ENCODE results near the gene KCMF1. TPM values are rescaled to one million over a fixed set of nuclear protein-coding genes. Genes with fewer than 3 reads are reported as not detected.

KCMF1 gene
- polyA plus RNA-seq, 1 of the 3 experiments (the other 2 are of a cell fraction) = 37.0 TPM

GRCh38 chr2:85012855-85013254 is 41.9 kb downstream of the KCMF1 start:
- ChIA-PET POLR2A (no interaction called here), CTCF (interaction anchor here (1.2 to 2.7 kb wide), 3 partner anchors 9 to 87 kb away, joined by 4 to 12 read pairs (median 11); no protein-coding TSS in a partner anchor)
- Histone ChIP-seq H3K9me2 (no peaks in the 10 kb centered on the region), H4K20me1 (ENCODE audit: insufficient read depth) (peaks cover 93% of the 10 kb centered on the region), H2AFZ (ENCODE audit: low read depth) (no peak overlapping the region), H3K9me3 (no peaks in the 10 kb centered on the region), H3K9ac (no peak overlapping the region), H3K36me3 (replicated peaks in 1 of 2; ENCODE audit: control insufficient read depth in 1 of 2, insufficient read depth in 2 of 2, low read length in 1 of 2) (peaks cover 3 to 18% of the 10 kb centered on the region in 2 experiments), H3K4me3 (ENCODE audit: low read depth in 2 of 2, low read length in 1 of 2) (no peak overlapping the region), H3K27me3 (ENCODE audit: insufficient read depth) (no peaks in the 10 kb centered on the region), H3K27ac (ENCODE audit: low read depth in 2 of 2, low read length in 1 of 2) (0 out of 4 replicates have a peak overlapping the region, but pooled peaks of 1 of the 2 experiments have one; percentile 5), H3F3A (replicated peaks; ENCODE audit: insufficient read depth) (peaks cover 35% of the 10 kb centered on the region), H3K4me1 (ENCODE audit: control insufficient read depth in 1 of 2, insufficient read depth in 2 of 2, low read depth in 1 of 2, low read length in 1 of 2) (peaks cover 0 to 38% of the 10 kb centered on the region in 2 experiments; a peak in 3 of 4 replicates), H3K79me2 (ENCODE audit: insufficient read depth) (peaks cover 97% of the 10 kb centered on the region), H3K4me2 (no peak overlapping the region)
- no peak for DNase-seq
- WGBS (ENCODE audit: low lambda C conversion rate) = 100% methylated on average over 1 of the region's 1 CpG
- no peak for TF ChIP-seq JUND (IDR thresholded peaks at IDR 0.05)
- TF ChIP-seq CHD2 (IDR thresholded peaks at IDR 0.05; ENCODE audit: low read length, partially characterized antibody) = no peak
- TF ChIP-seq MXI1 (IDR thresholded peaks at IDR 0.05; ENCODE audit: low read depth, low read length) = no peak
- no peak for TF ChIP-seq MEF2A (IDR thresholded peaks at IDR 0.05; ENCODE audit: borderline replicate concordance, low read depth)
- TF ChIP-seq GABPA (IDR thresholded peaks at IDR 0.05; ENCODE audit: low read depth) = no peak
- no peak for TF ChIP-seq REST (IDR thresholded peaks at IDR 0.05; ENCODE audit: low read depth, low read length)
- TF ChIP-seq, protein P1, sequence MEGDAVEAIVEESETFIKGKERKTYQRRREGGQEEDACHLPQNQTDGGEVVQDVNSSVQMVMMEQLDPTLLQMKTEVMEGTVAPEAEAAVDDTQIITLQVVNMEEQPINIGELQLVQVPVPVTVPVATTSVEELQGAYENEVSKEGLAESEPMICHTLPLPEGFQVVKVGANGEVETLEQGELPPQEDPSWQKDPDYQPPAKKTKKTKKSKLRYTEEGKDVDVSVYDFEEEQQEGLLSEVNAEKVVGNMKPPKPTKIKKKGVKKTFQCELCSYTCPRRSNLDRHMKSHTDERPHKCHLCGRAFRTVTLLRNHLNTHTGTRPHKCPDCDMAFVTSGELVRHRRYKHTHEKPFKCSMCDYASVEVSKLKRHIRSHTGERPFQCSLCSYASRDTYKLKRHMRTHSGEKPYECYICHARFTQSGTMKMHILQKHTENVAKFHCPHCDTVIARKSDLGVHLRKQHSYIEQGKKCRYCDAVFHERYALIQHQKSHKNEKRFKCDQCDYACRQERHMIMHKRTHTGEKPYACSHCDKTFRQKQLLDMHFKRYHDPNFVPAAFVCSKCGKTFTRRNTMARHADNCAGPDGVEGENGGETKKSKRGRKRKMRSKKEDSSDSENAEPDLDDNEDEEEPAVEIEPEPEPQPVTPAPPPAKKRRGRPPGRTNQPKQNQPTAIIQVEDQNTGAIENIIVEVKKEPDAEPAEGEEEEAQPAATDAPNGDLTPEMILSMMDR (IDR thresholded peaks at IDR 0.05) = no peak
- TF ChIP-seq RCOR1 (IDR thresholded peaks at IDR 0.05; ENCODE audit: low read length) = no peak
- TF ChIP-seq TCF12 (IDR thresholded peaks at IDR 0.05) = no peak
- no peak for TF ChIP-seq GATA2 (CRISPR knock-in tag; IDR thresholded peaks at IDR 0.05)
- no peak for TF ChIP-seq MAX (IDR thresholded peaks at IDR 0.05; ENCODE audit: low read depth)
- TF ChIP-seq, protein P2, sequence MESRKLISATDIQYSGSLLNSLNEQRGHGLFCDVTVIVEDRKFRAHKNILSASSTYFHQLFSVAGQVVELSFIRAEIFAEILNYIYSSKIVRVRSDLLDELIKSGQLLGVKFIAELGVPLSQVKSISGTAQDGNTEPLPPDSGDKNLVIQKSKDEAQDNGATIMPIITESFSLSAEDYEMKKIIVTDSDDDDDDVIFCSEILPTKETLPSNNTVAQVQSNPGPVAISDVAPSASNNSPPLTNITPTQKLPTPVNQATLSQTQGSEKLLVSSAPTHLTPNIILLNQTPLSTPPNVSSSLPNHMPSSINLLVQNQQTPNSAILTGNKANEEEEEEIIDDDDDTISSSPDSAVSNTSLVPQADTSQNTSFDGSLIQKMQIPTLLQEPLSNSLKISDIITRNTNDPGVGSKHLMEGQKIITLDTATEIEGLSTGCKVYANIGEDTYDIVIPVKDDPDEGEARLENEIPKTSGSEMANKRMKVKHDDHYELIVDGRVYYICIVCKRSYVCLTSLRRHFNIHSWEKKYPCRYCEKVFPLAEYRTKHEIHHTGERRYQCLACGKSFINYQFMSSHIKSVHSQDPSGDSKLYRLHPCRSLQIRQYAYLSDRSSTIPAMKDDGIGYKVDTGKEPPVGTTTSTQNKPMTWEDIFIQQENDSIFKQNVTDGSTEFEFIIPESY (IDR thresholded peaks at IDR 0.05; ENCODE audit: borderline replicate concordance, low read depth) = no peak
- no peak for TF ChIP-seq NRF1 (IDR thresholded peaks at IDR 0.05; ENCODE audit: low read depth, low read length)
- TF ChIP-seq, protein P3, sequence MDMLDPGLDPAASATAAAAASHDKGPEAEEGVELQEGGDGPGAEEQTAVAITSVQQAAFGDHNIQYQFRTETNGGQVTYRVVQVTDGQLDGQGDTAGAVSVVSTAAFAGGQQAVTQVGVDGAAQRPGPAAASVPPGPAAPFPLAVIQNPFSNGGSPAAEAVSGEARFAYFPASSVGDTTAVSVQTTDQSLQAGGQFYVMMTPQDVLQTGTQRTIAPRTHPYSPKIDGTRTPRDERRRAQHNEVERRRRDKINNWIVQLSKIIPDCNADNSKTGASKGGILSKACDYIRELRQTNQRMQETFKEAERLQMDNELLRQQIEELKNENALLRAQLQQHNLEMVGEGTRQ (IDR thresholded peaks at IDR 0.05; ENCODE audit: borderline replicate concordance, low read depth, low read length) = no peak
- no peak for TF ChIP-seq EZH2phosphoT487 (IDR thresholded peaks at IDR 0.05; ENCODE audit: borderline replicate concordance, low read depth)
- TF ChIP-seq TEAD4 (IDR thresholded peaks at IDR 0.05; ENCODE audit: borderline replicate concordance, insufficient read depth) = no peak
- TF ChIP-seq RAD21 (IDR thresholded peaks at IDR 0.05; ENCODE audit: low read length) = no peak
- TF ChIP-seq SIN3A (IDR thresholded peaks at IDR 0.05; ENCODE audit: borderline replicate concordance, low read depth, low read length) = no peak
- no peak for TF ChIP-seq PBX3 (IDR thresholded peaks at IDR 0.05)
